ENCODE results near the gene NIN.

GRCh38 chr14:50795142-50795541 is 35.8 kb downstream of the NIN start:
- TF ChIP-seq, protein P1, sequence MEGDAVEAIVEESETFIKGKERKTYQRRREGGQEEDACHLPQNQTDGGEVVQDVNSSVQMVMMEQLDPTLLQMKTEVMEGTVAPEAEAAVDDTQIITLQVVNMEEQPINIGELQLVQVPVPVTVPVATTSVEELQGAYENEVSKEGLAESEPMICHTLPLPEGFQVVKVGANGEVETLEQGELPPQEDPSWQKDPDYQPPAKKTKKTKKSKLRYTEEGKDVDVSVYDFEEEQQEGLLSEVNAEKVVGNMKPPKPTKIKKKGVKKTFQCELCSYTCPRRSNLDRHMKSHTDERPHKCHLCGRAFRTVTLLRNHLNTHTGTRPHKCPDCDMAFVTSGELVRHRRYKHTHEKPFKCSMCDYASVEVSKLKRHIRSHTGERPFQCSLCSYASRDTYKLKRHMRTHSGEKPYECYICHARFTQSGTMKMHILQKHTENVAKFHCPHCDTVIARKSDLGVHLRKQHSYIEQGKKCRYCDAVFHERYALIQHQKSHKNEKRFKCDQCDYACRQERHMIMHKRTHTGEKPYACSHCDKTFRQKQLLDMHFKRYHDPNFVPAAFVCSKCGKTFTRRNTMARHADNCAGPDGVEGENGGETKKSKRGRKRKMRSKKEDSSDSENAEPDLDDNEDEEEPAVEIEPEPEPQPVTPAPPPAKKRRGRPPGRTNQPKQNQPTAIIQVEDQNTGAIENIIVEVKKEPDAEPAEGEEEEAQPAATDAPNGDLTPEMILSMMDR (IDR thresholded peaks at IDR 0.05; ENCODE audit: borderline replicate concordance, extremely low read depth, low read length, poor library complexity, severe bottlenecking): no peak
- TF ChIP-seq EZH2 (IDR thresholded peaks at IDR 0.05; ENCODE audit: borderline replicate concordance, low read depth, low read length, severe bottlenecking): no peak

Measured in DND-41 (cell line).